Fibroblast of pulmonary artery (primary cell): ENCODE measurements around the gene RNF207.

Source experiments
- DNase-seq: peaks from one replicate; pipeline ENCODE4 v3.0.0-alpha.2; 2010; ENCODE audit warnings: low read depth
- H3K4me3 ChIP-seq: replicated peaks from 2 replicates; pipeline ENCODE4 v1.5.1; 2011; ENCODE audit warnings: low read depth, mild to moderate bottlenecking, control low read depth, low read length, moderate library complexity
- CTCF ChIP-seq: IDR thresholded peaks from 2 replicates; pipeline ENCODE4 v1.5.1; 2011; ENCODE audit warnings: mild to moderate bottlenecking, control low read depth, low read length, inconsistent platforms; ENCODE audit errors: missing control alignments

Gene RNF207

GRCh38 chr1:6185635-6186382 lies 20.1 kb upstream of the RNF207 start:
- no peak overlapping the region for H3K4me3 ChIP-seq
- TF ChIP-seq CTCF: peak; percentile 64
- DNase-seq: peak; percentile 55

GRCh38 chr1:6188466-6188865 lies 17.5 kb upstream of the RNF207 start:
- no peak overlapping the region for H3K4me3 ChIP-seq
- DNase-seq: no peak
- no peak for TF ChIP-seq CTCF

- TF ChIP-seq CTCF: no peak
- no peak overlapping the region for H3K4me3 ChIP-seq
- DNase-seq: no peak
Measured at GRCh38 chr1:6191968-6192367, 14.0 kb upstream of the RNF207 start.

DNA sequence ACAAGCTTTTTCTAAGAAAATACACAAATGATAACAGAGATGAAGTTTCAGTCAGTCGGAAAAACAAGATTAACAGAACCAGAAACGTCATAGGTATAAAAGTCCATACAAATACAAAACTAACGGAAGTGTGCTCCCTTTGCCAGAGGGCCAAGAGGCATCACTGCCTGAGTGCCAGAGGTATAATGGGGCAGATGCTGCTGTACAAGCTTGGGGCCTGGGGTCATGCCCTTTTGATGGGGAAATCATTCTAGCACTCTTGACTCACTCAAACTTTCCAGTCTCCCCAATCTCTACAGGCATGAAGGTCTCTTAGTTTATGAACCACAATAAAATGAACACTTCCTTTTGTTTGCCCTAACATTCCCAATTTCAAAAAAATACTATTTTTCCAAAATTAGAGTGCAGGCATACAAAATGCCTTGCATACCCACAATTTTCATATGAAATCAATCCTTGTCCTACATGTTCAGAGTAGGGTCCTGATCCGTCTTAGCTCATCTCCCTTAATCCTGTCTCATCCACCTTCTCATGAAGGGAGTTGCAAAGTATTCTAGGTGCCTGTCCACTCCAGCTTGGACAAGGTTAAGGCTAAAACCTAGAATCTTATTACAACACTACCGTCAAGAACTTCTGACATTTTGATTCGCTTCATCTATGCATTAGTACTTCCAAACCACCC lies 8.0 kb upstream of the RNF207 start:
- DNase-seq: no peak
- H3K4me3 ChIP-seq: peak overlapping the region; percentile 99
- no peak for TF ChIP-seq CTCF

GRCh38 chr1:6198646-6199297 lies 7.1 kb upstream of the RNF207 start:
- H3K4me3 ChIP-seq: peak overlapping the region; percentile 99
- no peak for TF ChIP-seq CTCF
- no peak for DNase-seq

DNA sequence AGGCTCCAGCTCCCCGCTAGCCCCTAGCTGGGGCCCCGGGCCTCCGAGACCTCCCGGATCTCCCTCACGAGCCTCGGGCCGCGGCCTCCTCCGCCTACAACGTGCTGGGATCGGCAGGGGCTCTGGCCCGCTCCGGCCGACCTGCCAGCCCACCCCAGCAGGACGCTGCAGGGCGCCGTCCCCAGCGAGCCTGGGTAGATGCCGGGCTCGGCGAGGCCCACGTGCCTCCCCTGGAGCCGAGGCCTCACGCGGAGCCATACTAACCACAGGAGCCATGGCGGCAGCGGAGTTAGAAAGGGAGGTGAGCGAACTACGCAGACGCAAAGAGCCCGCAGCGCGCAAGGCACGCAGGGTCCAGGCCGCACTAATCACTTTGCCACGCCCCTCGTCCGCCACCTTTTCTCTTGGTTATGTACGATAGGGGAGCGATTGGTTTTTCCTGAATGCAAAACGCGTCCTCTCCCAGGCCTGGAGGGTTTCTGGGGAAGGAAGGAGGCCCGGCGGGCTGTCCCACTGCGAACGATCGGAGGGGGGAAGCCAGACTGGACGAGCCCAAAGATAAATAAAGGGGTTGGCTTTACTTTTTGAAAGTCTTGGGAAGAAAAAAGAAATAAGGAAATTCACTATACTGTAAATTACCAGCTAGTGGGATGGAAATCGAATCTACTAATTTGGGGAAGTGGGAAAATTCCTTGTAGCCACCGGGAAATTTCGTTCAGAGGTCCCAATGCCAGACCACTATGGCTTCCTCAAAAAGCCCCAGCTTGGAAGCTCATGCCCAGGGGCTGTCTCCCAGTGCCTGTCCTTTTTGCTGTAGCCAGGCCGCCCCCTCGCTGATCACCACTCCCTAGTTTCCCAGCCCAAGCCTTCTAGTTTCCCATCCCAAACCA lies 6.4 kb upstream of the RNF207 start, which contains the start of gene RPL22:
Gene RPL22, minus strand, starts transcription at position 298 of the 890 bp plus-strand sequence. Its CDS starts 22 bp downstream, at position 276.
- H3K4me3 ChIP-seq: peak within 1 kb of the TSS; percentile 99
- no peak for TF ChIP-seq CTCF
- DNase-seq: peak; percentile 100
